Measurements from ENCODE around the gene LMNA. TPM values are rescaled to one million over a fixed set of nuclear protein-coding genes. Genes with fewer than 3 reads are reported as not detected.

LMNA gene
- total RNA-seq, 1 donor from 2014 or later: 120 TPM

Other genes starting within 250 kb of the LMNA start
- 7.2 TPM for gene RIT1, start 203.4 kb upstream of the LMNA start, total RNA-seq
- gene KHDC4, start 180.3 kb upstream of the LMNA start, total RNA-seq: 18.5 TPM
- gene RXFP4, start 173.1 kb upstream of the LMNA start, total RNA-seq: not detected
- gene ARHGEF2, start 136.2 kb upstream of the LMNA start, total RNA-seq: 6.5 TPM
- gene SSR2, start 93.8 kb upstream of the LMNA start, total RNA-seq: 95.6 TPM
- 21.2 TPM for gene UBQLN4, start 60.9 kb upstream of the LMNA start, total RNA-seq
- gene LAMTOR2, start 59.9 kb upstream of the LMNA start, total RNA-seq: 66.6 TPM
- 1.7 TPM for gene RAB25, start 53.6 kb upstream of the LMNA start, total RNA-seq
- 1.1 TPM for gene MEX3A, start 32.2 kb upstream of the LMNA start, total RNA-seq
- 0.88 TPM for gene SEMA4A, start 38.9 kb downstream of the LMNA start, total RNA-seq
- 25.4 TPM for gene SLC25A44, start 79.4 kb downstream of the LMNA start, total RNA-seq
- 26.6 TPM for gene PMF1, start 98.3 kb downstream of the LMNA start, total RNA-seq
- 1.8 TPM for gene BGLAP, start 127.5 kb downstream of the LMNA start, total RNA-seq
- gene PAQR6, start 133.3 kb downstream of the LMNA start, total RNA-seq: 3.3 TPM
- gene SMG5, start 168.1 kb downstream of the LMNA start, total RNA-seq: 43.3 TPM
- gene TMEM79, start 169.6 kb downstream of the LMNA start, total RNA-seq: 2.6 TPM
- gene GLMP, start 181.0 kb downstream of the LMNA start, total RNA-seq: 32.9 TPM
- not detected for gene VHLL, start 184.6 kb downstream of the LMNA start, total RNA-seq
- gene CCT3, start 223.6 kb downstream of the LMNA start, total RNA-seq: 80.8 TPM
- gene TSACC, start 223.8 kb downstream of the LMNA start, total RNA-seq: 0.40 TPM

All from left lobe of liver (tissue), 1 donor.